ENCODE results near the gene NCCRP1. TPM values are rescaled to one million over a fixed set of nuclear protein-coding genes. Genes with fewer than 3 reads are reported as not detected.

The NCCRP1 gene, protein sequence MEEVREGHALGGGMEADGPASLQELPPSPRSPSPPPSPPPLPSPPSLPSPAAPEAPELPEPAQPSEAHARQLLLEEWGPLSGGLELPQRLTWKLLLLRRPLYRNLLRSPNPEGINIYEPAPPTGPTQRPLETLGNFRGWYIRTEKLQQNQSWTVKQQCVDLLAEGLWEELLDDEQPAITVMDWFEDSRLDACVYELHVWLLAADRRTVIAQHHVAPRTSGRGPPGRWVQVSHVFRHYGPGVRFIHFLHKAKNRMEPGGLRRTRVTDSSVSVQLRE
- total RNA-seq (1 to 10 TPM; 1.6 to 8.5 (median 4.1) TPM), polyA plus RNA-seq (1 to 10 TPM in 1 of 2 donors, under 1 TPM in 1; 0.96 to 1.7 TPM)

DNA sequence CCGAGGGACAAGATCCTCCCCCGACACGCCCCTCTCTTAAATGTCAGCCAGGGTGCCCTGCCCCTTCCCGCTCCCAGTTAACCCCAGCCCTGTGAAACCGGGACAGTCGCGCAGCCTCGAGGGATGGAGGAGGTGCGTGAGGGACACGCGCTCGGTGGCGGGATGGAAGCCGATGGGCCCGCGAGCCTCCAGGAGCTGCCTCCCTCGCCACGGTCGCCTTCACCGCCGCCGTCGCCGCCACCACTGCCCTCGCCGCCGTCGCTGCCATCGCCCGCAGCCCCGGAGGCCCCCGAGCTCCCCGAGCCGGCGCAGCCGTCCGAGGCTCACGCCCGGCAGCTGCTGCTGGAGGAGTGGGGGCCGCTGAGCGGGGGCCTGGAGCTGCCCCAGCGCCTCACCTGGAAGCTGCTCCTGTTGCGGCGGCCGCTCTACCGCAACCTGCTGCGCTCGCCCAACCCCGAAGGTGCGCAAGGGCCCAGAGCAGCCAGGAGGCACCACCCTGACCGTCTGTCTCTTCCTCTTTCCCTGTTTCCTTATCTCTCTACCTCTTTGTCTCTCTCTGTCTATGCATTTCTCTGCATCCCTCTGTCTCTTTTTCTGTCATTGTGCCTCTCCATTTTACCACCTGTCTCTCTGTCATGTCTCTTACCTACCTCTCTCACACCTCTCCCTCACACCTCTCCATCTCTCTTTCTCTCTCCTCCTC lies at the start of gene NCCRP1:
Gene NCCRP1 (plus strand): TSS at position 105 of the 703 bp plus-strand sequence. CDS start 19 bp downstream, at position 124.
- Histone ChIP-seq H3K4me1 (peaks cover 7 to 24% (median 10%) of the 10 kb centered on the region in 3 donors), H3K27ac (peak within 1 kb of the TSS; percentile 38 to 60 (median 54)), H3K36me3 (no peaks in the 10 kb centered on the region), H3K27me3 (no peaks in the 10 kb centered on the region), H3K9me3 (no peaks in the 10 kb centered on the region), H3K4me3 (peak within 1 kb of the TSS in 1 of 4 donors; percentile 32)
- DNase-seq (peak; percentile 48 to 83 (median 66)), FAIRE-seq (no peak), ATAC-seq (no peak)
- TF ChIP-seq, protein P1, sequence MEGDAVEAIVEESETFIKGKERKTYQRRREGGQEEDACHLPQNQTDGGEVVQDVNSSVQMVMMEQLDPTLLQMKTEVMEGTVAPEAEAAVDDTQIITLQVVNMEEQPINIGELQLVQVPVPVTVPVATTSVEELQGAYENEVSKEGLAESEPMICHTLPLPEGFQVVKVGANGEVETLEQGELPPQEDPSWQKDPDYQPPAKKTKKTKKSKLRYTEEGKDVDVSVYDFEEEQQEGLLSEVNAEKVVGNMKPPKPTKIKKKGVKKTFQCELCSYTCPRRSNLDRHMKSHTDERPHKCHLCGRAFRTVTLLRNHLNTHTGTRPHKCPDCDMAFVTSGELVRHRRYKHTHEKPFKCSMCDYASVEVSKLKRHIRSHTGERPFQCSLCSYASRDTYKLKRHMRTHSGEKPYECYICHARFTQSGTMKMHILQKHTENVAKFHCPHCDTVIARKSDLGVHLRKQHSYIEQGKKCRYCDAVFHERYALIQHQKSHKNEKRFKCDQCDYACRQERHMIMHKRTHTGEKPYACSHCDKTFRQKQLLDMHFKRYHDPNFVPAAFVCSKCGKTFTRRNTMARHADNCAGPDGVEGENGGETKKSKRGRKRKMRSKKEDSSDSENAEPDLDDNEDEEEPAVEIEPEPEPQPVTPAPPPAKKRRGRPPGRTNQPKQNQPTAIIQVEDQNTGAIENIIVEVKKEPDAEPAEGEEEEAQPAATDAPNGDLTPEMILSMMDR (IDR thresholded peaks at IDR 0.05): no peak
- WGBS, 2 donors: 5 to 6% methylated on average over 47 to 51 of the region's 51 CpGs
- intact Hi-C loops (cut with DNase I): no loop called here

DNA sequence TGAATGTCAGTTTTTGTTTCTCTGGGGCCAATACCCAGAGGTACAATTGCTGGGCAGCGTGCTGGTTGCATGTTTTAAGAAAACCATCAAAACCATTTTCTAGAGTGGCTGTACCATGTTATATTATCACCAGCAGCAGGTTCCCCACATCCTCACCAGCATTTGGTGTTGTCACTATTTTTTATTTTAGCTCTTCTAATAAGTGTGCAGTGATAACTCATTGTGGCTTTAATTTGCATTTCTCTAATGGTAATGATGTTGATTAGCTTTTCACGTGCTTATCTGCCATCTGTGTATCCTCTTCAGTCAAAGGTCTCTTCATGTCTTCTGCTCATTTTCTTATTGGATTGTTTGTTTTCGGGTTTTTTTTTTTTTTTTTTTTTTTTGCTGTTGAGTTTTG lies 49.3 kb upstream of the NCCRP1 start:
- H3K4me3 ChIP-seq: no peak overlapping the region
- no peak for FAIRE-seq
- no peak for DNase-seq
- TF ChIP-seq, protein P1 (IDR thresholded peaks at IDR 0.05): no peak
- WGBS, 2 donors: 87 to 89% methylated on average over 3 of the region's 3 CpGs
- no peaks in the 10 kb centered on the region for H3K9me3 ChIP-seq
- H3K4me1 ChIP-seq: peaks cover 15 to 33% (median 25%) of the 10 kb centered on the region in 3 donors
- no peaks in the 10 kb centered on the region for H3K36me3 ChIP-seq
- intact Hi-C loops (cut with DNase I): no loop called here
- no peak overlapping the region for H3K27ac ChIP-seq
- no peaks in the 10 kb centered on the region for H3K27me3 ChIP-seq
- no peak for ATAC-seq

DNA sequence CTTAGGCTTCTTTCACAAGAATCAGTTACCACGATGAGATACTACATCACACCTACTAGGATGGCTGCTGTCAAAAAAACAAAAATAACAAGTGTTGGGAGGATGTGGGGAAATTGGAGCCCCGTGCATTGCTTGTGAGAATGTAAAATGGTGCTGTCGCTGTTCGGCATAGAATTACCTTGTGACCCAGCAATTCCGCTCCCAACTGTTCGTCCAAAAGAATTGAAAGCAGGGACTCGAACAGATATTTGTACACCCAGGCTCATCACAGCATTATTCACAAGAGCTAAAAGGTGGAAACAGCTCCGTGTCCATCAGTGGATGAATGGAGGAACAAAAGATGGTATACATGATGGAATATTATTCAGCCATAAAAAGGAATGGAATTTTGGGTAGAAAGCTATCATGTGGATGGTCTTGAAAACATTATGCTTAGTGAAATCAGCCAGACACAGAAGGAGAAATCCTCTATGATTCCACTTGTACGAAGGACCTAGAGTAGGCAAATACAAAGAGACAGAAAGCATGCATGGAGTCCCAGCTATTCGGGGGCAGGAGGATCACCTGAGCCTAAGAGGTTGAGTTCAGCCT lies 47.7 kb upstream of the NCCRP1 start:
- no peak overlapping the region for H3K27ac ChIP-seq
- ATAC-seq: no peak
- no peak for DNase-seq
- no peaks in the 10 kb centered on the region for H3K27me3 ChIP-seq
- no peak for FAIRE-seq
- H3K4me1 ChIP-seq: peaks cover 19 to 31% (median 27%) of the 10 kb centered on the region in 3 donors
- intact Hi-C loops (cut with DNase I): no loop called here
- TF ChIP-seq, protein P1 (IDR thresholded peaks at IDR 0.05): no peak
- 97 to 98% methylated on average over 10 of the region's 10 CpGs for WGBS, 2 donors
- no peak overlapping the region for H3K4me3 ChIP-seq
- H3K9me3 ChIP-seq: no peaks in the 10 kb centered on the region
- H3K36me3 ChIP-seq: no peaks in the 10 kb centered on the region

DNA sequence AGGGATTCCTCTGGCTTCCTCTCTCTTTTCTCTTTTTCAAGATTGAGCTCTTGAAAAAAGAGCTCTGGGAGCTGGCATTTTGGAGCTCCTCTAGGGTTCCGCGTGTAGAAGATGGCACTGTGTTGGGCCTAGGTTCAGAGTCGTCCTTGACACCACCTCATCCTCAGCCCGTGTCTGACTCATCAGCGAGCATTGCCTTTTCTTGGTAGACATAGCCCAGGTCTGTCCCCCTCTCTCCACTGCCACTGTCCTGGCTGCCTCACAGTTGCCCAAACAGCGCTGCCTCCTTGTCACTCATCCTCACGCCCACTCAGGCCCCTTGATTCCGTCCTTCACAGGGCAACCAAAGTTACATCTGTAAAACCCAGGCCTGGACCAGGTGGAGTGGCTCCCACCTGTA lies 46.5 kb upstream of the NCCRP1 start:
- TF ChIP-seq, protein P1 (IDR thresholded peaks at IDR 0.05): no peak
- no peaks in the 10 kb centered on the region for H3K9me3 ChIP-seq
- DNase-seq: peak in 1 of 6 donors; percentile 22
- H3K4me3 ChIP-seq: no peak overlapping the region
- FAIRE-seq: no peak
- intact Hi-C loops (cut with DNase I): no loop called here
- H3K27me3 ChIP-seq: no peaks in the 10 kb centered on the region
- ATAC-seq: no peak
- 87 to 92% methylated on average over 8 of the region's 8 CpGs for WGBS, 2 donors
- peaks cover 20 to 29% (median 27%) of the 10 kb centered on the region in 3 donors for H3K4me1 ChIP-seq
- H3K27ac ChIP-seq: no peak overlapping the region
- H3K36me3 ChIP-seq: no peaks in the 10 kb centered on the region

All from pancreas (tissue), 10 donors.